ENCODE results near the gene CASKIN1.
A peak's percentile ranks its signal among the peaks of the same experiment; 100 is the strongest.

The CASKIN1 gene

DNA sequence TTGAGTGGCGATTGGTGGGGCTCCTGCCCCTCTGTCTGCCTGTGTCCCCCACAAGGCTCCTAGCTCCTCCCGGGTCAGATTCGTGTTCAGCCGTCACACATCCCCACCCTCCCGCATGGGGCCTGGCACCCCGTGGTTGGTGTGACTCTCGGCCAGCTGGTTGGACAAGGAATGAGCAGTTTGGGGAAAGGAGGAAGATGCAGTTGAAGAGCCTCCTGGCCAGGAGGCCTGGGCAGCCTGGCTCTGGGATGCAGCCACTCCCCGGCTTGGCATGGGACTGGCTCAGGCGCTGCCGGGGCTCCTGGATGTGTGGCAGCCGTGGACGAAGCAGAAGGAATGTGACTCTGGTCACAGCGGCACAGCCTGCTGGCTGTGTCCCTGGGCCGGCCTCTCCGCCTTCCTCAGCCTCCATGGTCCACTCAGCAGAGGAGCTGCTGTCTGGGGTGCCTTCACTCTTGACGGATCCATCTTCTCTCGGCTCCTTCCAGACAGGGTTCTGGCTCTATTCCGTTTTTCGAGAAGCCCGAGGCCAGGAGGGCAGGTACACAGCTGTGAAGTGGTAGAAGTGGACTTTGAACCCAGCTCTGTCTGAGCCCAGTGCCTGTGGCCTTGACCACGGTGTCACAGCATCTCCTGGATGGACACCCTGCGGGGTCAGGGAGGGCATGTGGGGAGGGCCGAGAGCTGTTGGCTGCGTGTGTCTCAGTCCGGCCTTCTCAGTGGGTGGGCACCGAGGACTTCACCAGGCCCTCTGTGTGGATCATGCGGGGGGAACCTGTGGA is 38.7 kb downstream of the CASKIN1 start:
- H3K4me3 Mint-ChIP-seq: peak overlapping the region; percentile 97
- H3K36me3 Mint-ChIP-seq (ENCODE audit: low read depth): peaks cover 48% of the 10 kb centered on the region
- DNase-seq: no peak
- H3K27me3 Mint-ChIP-seq: no peaks in the 10 kb centered on the region
- no peaks in the 10 kb centered on the region for H3K9me3 Mint-ChIP-seq
- peak overlapping the region; percentile 94 for H3K27ac Mint-ChIP-seq
- peaks cover 31% of the 10 kb centered on the region for H3K4me1 Mint-ChIP-seq (ENCODE audit: low read depth)

- H3K4me3 Mint-ChIP-seq: peak overlapping the region; percentile 97
- peaks cover 33% of the 10 kb centered on the region for H3K4me1 Mint-ChIP-seq (ENCODE audit: low read depth)
- no peaks in the 10 kb centered on the region for H3K27me3 Mint-ChIP-seq
- no peaks in the 10 kb centered on the region for H3K9me3 Mint-ChIP-seq
- DNase-seq: no peak
- peak overlapping the region; percentile 94 for H3K27ac Mint-ChIP-seq
- H3K36me3 Mint-ChIP-seq (ENCODE audit: low read depth): peaks cover 54% of the 10 kb centered on the region
These were observed 39.6 kb downstream of the CASKIN1 start for GRCh38 chr16:2156849-2157224.

GRCh38 chr16:2155977-2156848 is 40.2 kb downstream of the CASKIN1 start:
- DNase-seq: peak; percentile 55
- H3K4me1 Mint-ChIP-seq (ENCODE audit: low read depth): peaks cover 37% of the 10 kb centered on the region

GRCh38 chr16:2155091-2155950 is 41.1 kb downstream of the CASKIN1 start, which contains the start of gene TRAF7:
TRAF7 (plus strand) TSS chr16:2155782; CDS start chr16:2163921, 8,139 bp downstream.
- peaks cover 43% of the 10 kb centered on the region for H3K4me1 Mint-ChIP-seq (ENCODE audit: low read depth)
- H3K27ac Mint-ChIP-seq: peak within 1 kb of the TSS; percentile 98
- H3K9me3 Mint-ChIP-seq: no peaks in the 10 kb centered on the region
- H3K36me3 Mint-ChIP-seq (ENCODE audit: low read depth): peaks cover 64% of the 10 kb centered on the region
- H3K4me3 Mint-ChIP-seq: peak within 1 kb of the TSS; percentile 97
- peak; percentile 97 for DNase-seq
- no peaks in the 10 kb centered on the region for H3K27me3 Mint-ChIP-seq

More at GRCh38 chr16:2155977-2156848, 40.2 kb downstream of the CASKIN1 start:
- Mint-ChIP-seq H3K27ac (peak overlapping the region; percentile 94), H3K27me3 (no peaks in the 10 kb centered on the region), H3K4me3 (peak overlapping the region; percentile 97), H3K9me3 (no peaks in the 10 kb centered on the region), H3K36me3 (ENCODE audit: low read depth) (peaks cover 60% of the 10 kb centered on the region)

- H3K4me1 Mint-ChIP-seq (ENCODE audit: low read depth): peaks cover 50% of the 10 kb centered on the region
- no peaks in the 10 kb centered on the region for H3K9me3 Mint-ChIP-seq
- peak overlapping the region; percentile 97 for H3K4me3 Mint-ChIP-seq
- H3K27me3 Mint-ChIP-seq: no peaks in the 10 kb centered on the region
- peaks cover 64% of the 10 kb centered on the region for H3K36me3 Mint-ChIP-seq (ENCODE audit: low read depth)
- no peak for DNase-seq
- H3K27ac Mint-ChIP-seq: peak overlapping the region; percentile 98
These were observed 41.8 kb downstream of the CASKIN1 start for GRCh38 chr16:2154533-2155090.

GRCh38 chr16:2152695-2153506 is 43.5 kb downstream of the CASKIN1 start:
- Mint-ChIP-seq H3K36me3 (ENCODE audit: low read depth) (peaks cover 61% of the 10 kb centered on the region), H3K4me3 (peak overlapping the region; percentile 97), H3K27ac (peak overlapping the region; percentile 98), H3K4me1 (ENCODE audit: low read depth) (peaks cover 41% of the 10 kb centered on the region), H3K27me3 (no peaks in the 10 kb centered on the region), H3K9me3 (no peaks in the 10 kb centered on the region)
- peak; percentile 76 for DNase-seq

- peak overlapping the region; percentile 97 for H3K4me3 Mint-ChIP-seq
- H3K27ac Mint-ChIP-seq: peak overlapping the region; percentile 98
- DNase-seq: peak; percentile 67
- no peaks in the 10 kb centered on the region for H3K27me3 Mint-ChIP-seq
- H3K9me3 Mint-ChIP-seq: no peaks in the 10 kb centered on the region
- peaks cover 52% of the 10 kb centered on the region for H3K36me3 Mint-ChIP-seq (ENCODE audit: low read depth)
- peaks cover 27% of the 10 kb centered on the region for H3K4me1 Mint-ChIP-seq (ENCODE audit: low read depth)
These were observed 45.0 kb downstream of the CASKIN1 start for GRCh38 chr16:2151188-2152091.

DNA sequence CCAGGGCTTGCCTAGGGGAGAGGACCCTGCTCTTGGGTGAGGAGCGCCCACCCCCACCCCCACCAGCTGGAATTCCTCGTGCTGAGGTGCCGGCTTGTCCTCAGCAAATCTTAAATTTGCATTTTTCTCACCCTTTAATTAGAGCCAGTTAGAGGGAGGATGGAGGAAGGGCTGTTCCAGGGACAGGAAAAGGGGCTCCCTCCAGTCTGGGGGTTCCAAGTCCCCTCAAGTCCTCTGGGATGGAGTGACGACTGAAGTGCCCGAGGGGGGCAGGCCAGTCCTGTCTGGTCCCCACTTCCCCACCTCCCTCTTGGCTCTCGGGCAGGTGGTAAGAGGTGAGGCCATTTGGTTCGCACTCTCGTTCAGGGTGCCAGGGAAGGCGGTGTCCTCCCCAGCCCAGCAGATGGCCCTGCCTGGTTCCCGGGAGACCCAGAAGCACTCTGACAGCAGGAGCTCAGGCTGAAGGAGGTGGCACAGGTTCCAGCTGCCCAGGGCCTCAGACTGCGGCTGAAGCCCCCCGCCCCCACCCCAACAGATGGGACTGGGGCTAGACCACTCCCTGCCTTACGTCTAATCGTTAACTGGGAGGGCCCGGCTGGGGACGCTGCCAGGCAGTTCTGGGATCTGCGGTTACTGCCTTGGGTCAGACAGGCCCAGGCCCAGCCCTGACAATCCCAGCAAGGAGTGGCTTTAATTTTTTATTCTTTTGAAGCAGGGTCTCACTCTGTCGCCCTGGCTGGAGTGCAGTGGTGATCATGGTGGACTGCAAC is 45.8 kb downstream of the CASKIN1 start:
- H3K27ac Mint-ChIP-seq: peak overlapping the region; percentile 98
- H3K4me1 Mint-ChIP-seq (ENCODE audit: low read depth): peaks cover 24% of the 10 kb centered on the region
- peaks cover 46% of the 10 kb centered on the region for H3K36me3 Mint-ChIP-seq (ENCODE audit: low read depth)
- peak overlapping the region; percentile 97 for H3K4me3 Mint-ChIP-seq
- no peaks in the 10 kb centered on the region for H3K9me3 Mint-ChIP-seq
- no peaks in the 10 kb centered on the region for H3K27me3 Mint-ChIP-seq
- DNase-seq: peak; percentile 73

DNA sequence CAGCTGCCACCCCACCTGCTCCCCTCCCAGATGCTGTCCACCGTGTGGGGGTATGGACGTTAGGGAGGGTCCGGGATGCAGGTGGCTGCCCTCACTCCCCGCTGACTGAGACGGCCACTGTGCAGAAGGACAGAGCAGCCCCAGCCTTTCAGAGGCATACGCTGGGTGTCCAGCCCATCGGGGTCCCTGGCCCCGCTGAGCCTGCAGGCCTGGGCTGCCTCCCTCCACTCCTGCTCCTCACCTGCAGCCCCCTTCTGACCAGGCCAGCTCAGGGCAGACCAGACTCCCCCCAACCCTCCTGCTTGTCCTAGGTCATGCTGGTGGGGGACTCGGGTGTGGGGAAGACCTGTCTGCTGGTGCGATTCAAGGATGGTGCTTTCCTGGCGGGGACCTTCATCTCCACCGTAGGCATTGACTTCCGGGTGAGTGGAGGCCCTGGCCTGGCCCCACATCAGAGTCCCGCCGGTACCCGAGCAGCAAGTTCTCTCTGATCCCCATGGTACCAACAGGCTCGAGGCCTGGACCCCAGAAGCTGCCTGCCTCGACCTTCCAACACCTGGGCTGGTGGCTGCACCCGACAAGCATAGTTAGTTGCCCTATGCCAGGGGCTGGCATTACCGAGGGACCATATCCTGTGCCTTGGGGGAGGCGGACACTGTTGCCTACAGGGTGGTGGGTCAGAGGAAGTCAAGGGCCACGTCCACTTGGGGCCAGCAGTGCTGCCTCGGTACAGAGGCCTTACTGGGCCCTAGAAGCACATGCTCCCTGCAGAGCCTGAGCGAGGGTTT is 46.6 kb downstream of the CASKIN1 start:
- Mint-ChIP-seq H3K36me3 (ENCODE audit: low read depth) (peaks cover 39% of the 10 kb centered on the region), H3K9me3 (no peaks in the 10 kb centered on the region), H3K27me3 (no peaks in the 10 kb centered on the region), H3K4me3 (peak overlapping the region; percentile 51), H3K27ac (peak overlapping the region; percentile 69), H3K4me1 (ENCODE audit: low read depth) (peaks cover 24% of the 10 kb centered on the region)
- DNase-seq: peak; percentile 71

DNA sequence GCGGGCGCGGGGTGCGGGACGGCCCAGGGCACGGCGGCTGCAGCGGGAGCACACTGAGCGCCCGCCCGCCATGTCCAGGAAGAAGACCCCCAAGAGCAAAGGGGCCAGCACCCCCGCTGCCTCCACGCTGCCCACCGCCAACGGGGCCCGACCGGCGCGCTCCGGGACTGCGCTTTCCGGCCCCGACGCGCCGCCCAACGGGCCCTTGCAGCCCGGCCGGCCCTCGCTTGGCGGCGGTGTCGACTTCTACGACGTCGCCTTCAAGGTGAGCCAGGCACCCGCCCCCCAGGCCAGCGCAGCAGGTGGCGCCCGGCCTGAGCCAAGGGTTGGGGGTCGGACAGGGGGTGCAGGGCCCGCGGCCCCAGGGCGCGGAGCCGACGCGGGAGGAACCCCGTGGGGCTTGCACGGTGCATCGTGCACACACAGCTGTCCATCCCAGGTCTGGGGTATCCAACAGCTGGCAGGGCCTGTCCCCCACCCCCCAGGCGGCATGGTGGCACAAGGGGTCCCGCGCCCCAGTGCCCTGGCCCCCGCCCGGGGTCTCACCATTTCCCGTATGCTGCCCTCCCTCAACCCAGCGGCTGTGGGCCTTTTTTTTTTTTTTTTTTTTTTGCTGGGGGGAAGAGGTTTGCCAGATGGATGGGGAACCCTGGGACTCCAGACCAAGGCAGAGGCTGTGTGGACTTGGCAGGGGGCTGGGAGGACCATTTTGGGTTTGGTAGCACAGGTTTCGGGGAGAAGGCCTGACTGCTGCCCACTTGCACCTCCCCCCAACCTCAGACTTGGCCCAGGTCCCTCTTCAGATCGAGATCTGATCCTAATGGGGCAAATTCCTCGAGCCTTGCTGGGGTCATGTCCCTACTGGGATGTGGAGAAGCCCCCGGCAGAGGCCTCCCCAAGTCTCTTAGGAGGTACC is 47.4 kb downstream of the CASKIN1 start:
- Mint-ChIP-seq H3K27ac (peak overlapping the region; percentile 69), H3K4me3 (peak overlapping the region; percentile 51), H3K27me3 (no peaks in the 10 kb centered on the region), H3K9me3 (no peaks in the 10 kb centered on the region), H3K4me1 (ENCODE audit: low read depth) (peaks cover 24% of the 10 kb centered on the region), H3K36me3 (ENCODE audit: low read depth) (peaks cover 31% of the 10 kb centered on the region)
- DNase-seq: peak; percentile 69

Data from activated T-cell treated with anti-CD3 and anti-CD28 coated beads, Interleukin-2, amount 50 U/mL, for 24 hours (primary cell).